Endodermal cell (in vitro differentiated cells): ENCODE measurements around the gene PRR13. TPM values are rescaled to one million over a fixed set of nuclear protein-coding genes. Genes with fewer than 3 reads are reported as not detected.
"Not testable (repeated sequence)": the region's sequence is repeated elsewhere in the genome, so short reads cannot be mapped to it uniquely, and the experiment has no call there.

Source experiments
- DNase-seq: peaks from one replicate; pipeline ENCODE4 v3.0.0-alpha.2; 2017
- H3K27ac ChIP-seq: 2 replicates; pipeline ENCODE4 v1.5.1; 2013; ENCODE audit warnings: mild to moderate bottlenecking, low read depth, low read length, moderate library complexity
- H3K27me3 ChIP-seq: 2 replicates; pipeline ENCODE4 v1.6.1; 2013; ENCODE audit warnings: mild to moderate bottlenecking, low read length, moderate library complexity; ENCODE audit not compliant: insufficient read depth, control insufficient read depth, poor library complexity, severe bottlenecking
- H3K36me3 ChIP-seq: 2 replicates; pipeline ENCODE4 v1.7.0; 2013; ENCODE audit warnings: mild to moderate bottlenecking, low read length, moderate library complexity; ENCODE audit not compliant: control insufficient read depth, insufficient read depth
- H3K4me1 ChIP-seq: one replicate; pipeline ENCODE4 v1.7.0; 2013; ENCODE audit warnings: low read length; ENCODE audit not compliant: control insufficient read depth, insufficient read depth
- H3K4me3 ChIP-seq: 2 replicates; pipeline ENCODE4 v1.5.1; 2013; ENCODE audit warnings: mild to moderate bottlenecking, low read length, moderate library complexity
- H3K9ac ChIP-seq: 2 replicates; pipeline ENCODE4 v1.6.1; 2013; ENCODE audit warnings: mild to moderate bottlenecking, low read length, moderate library complexity; ENCODE audit not compliant: poor library complexity, severe bottlenecking; ENCODE audit errors: extremely low read depth
- H3K9me3 ChIP-seq: 2 replicates; pipeline ENCODE4 v1.6.1; 2013; ENCODE audit warnings: mild to moderate bottlenecking, low read length, moderate library complexity; ENCODE audit not compliant: control insufficient read depth
- H3K27ac Mint-ChIP-seq: 2 replicates; pipeline ENCODE4 v1.8.0; 2020; ENCODE audit warnings: mixed read lengths
- H3K27me3 Mint-ChIP-seq: 2 replicates; pipeline ENCODE4 v1.8.0; 2021; ENCODE audit warnings: mild to moderate bottlenecking, mixed read lengths; ENCODE audit not compliant: insufficient read depth
- H3K36me3 Mint-ChIP-seq: 2 replicates; pipeline ENCODE4 v1.8.0; 2020; ENCODE audit warnings: low read depth, mixed read lengths
- H3K4me1 Mint-ChIP-seq: 2 replicates; pipeline ENCODE4 v1.8.0; 2020; ENCODE audit warnings: mixed read lengths
- H3K4me3 Mint-ChIP-seq: 2 replicates; pipeline ENCODE4 v1.8.0; 2020; ENCODE audit warnings: mild to moderate bottlenecking, moderate library complexity, mixed read lengths
- H3K9me3 Mint-ChIP-seq: 2 replicates; pipeline ENCODE4 v1.8.0; 2020; ENCODE audit warnings: mild to moderate bottlenecking, mixed read lengths
- CTCF ChIP-seq: fragments of 200-600 bp; sonication (generic); conservative IDR thresholded peaks from 2 replicates; pipeline ENCODE4 v1.5.0; 2021; ENCODE audit warnings: antibody characterized with exemption, mild to moderate bottlenecking
- WGBS, 2 experiments: methylation state at CpG; one replicate each; pipeline versions ENCODE4 v1.1.5 to v1.1.7; 2013; ENCODE audit warnings: missing lambda C conversion rate in 2 of 2, mixed read lengths in 1 of 2; ENCODE audit not compliant: insufficient coverage in 1 of 2, insufficient read length in 1 of 2; 5-methylcytosine and 5-hydroxymethylcytosine counted together
- total RNA-seq, 2 donors: library from RNA; stranded (reverse); fragmentation: NEBNext Ultra II Directional in 1 of 2; extraction: Animal tissue kit (Norgen Biotek cat#: 25700) in 1 of 2; gene quantifications; 2 replicates in 1 of 2; 3 replicates in 1 of 2; pipeline ENCODE4 v1.2.1, GENCODE V29; 2021

The PRR13 gene
- total RNA-seq, 2 donors from 2014 or later: 184 to 209 TPM

- no peak overlapping the region for H3K27ac ChIP-seq
- Mint-ChIP-seq H3K27ac (peak overlapping the region; percentile 20), H3K9me3 (no peaks in the 10 kb centered on the region), H3K4me1 (peaks cover 15% of the 10 kb centered on the region), H3K27me3 (no peaks in the 10 kb centered on the region), H3K36me3 (peaks cover 44% of the 10 kb centered on the region), H3K4me3 (peak overlapping the region; percentile 89)
- peaks cover 4% of the 10 kb centered on the region for H3K4me1 ChIP-seq
- TF ChIP-seq CTCF: no peak
- peak overlapping the region; percentile 100 for H3K4me3 ChIP-seq
- no peak for DNase-seq
- H3K27me3 ChIP-seq: no peaks in the 10 kb centered on the region
- 90 to 100% methylated on average over 2 to 3 of the region's 4 CpGs for WGBS, 2 experiments
- H3K36me3 ChIP-seq: peaks cover 33% of the 10 kb centered on the region
- no peak overlapping the region for H3K9ac ChIP-seq
- no peaks in the 10 kb centered on the region for H3K9me3 ChIP-seq
These were observed 2.4 kb downstream of the PRR13 start for GRCh38 chr12:53443955-53444354.

- Histone ChIP-seq H3K4me3 (peak overlapping the region; percentile 49), H3K36me3 (peaks cover 33% of the 10 kb centered on the region)
- DNase-seq, H3K9me3 Mint-ChIP-seq, H3K9ac ChIP-seq, H3K4me1 ChIP-seq, H3K27me3 Mint-ChIP-seq, H3K4me3 Mint-ChIP-seq, H3K27ac ChIP-seq, H3K9me3 ChIP-seq, H3K27me3 ChIP-seq: not testable (repeated sequence)
- H3K4me1 Mint-ChIP-seq: peaks cover 15% of the 10 kb centered on the region
- H3K27ac Mint-ChIP-seq: peak overlapping the region; percentile 21
- WGBS, 2 experiments: 94 to 96% methylated on average over 9 to 11 of the region's 11 CpGs
- H3K36me3 Mint-ChIP-seq: peaks cover 44% of the 10 kb centered on the region
These were observed 3.2 kb downstream of the PRR13 start for GRCh38 chr12:53444593-53445325.

GRCh38 chr12:53450936-53451335 lies 9.4 kb downstream of the PRR13 start:
- H3K36me3 Mint-ChIP-seq: peaks cover 52% of the 10 kb centered on the region
- H3K4me3 Mint-ChIP-seq: no peak overlapping the region
- H3K27ac Mint-ChIP-seq: no peak overlapping the region
- Histone ChIP-seq H3K9me3 (no peaks in the 10 kb centered on the region), H3K36me3 (peaks cover 43% of the 10 kb centered on the region), H3K9ac (no peak overlapping the region), H3K4me3 (no peak overlapping the region), H3K27me3 (no peaks in the 10 kb centered on the region), H3K4me1 (peaks cover 7% of the 10 kb centered on the region), H3K27ac (no peak overlapping the region)
- TF ChIP-seq CTCF: no peak
- peaks cover 27% of the 10 kb centered on the region for H3K4me1 Mint-ChIP-seq
- DNase-seq: no peak
- H3K9me3 Mint-ChIP-seq: no peaks in the 10 kb centered on the region
- WGBS, 2 experiments: 90 to 93% methylated on average over 6 of the region's 7 CpGs
- no peaks in the 10 kb centered on the region for H3K27me3 Mint-ChIP-seq
